Measurements from ENCODE around the gene NOL6. TPM values are rescaled to one million over a fixed set of nuclear protein-coding genes. Genes with fewer than 3 reads are reported as not detected.
A peak's percentile ranks its signal among the peaks of the same experiment; 100 is the strongest.

Gene NOL6
- total and polyA plus RNA-seq, 2 of the 13 experiments (the other 11 are each of a cell fraction or from before 2014, with no cell fraction given): 17.0 to 30.2 TPM

- FAIRE-seq: no peak
- H3K4me3 ChIP-seq (replicated peaks in 1 of 3; ENCODE audit: insufficient read depth in 1 of 3, low read depth in 2 of 3, low read length in 3 of 3): no peak overlapping the region
Measured at GRCh38 chr9:33414268-33414667, 59.5 kb downstream of the NOL6 start.

More at GRCh38 chr9:33414268-33414667, 59.5 kb downstream of the NOL6 start:
- intact Hi-C loops (cut with micrococcal nuclease; ENCODE audit: unreplicated experiment): loop anchor here (2.0 kb wide), 1 partner anchor 39 kb away; no protein-coding TSS in a partner anchor
- no peaks in the 10 kb centered on the region for H4K20me1 ChIP-seq (ENCODE audit: insufficient read depth, low read length)
- no peak overlapping the region for H3K9ac ChIP-seq (ENCODE audit: insufficient read depth, low read depth, low read length)
- ChIA-PET POLR2A (interaction anchor here (2.4 to 3.0 kb wide), 2 partner anchors 11 to 59 kb away, joined by 14 to 16 read pairs; partner anchors contain the start of gene NOL6), CTCF (ENCODE audit: low intra/inter-chr PET ratio, low total read pairs) (interaction anchor here (1.8 kb wide), 1 partner anchor 40 kb away, joined by 5 read pairs; no protein-coding TSS in a partner anchor)
- H3K4me2 ChIP-seq (ENCODE audit: low read depth, low read length): peak overlapping the region; percentile 51; the same call in 1 of the 2 replicates
- peaks cover 50% of the 10 kb centered on the region for H3K4me1 ChIP-seq (ENCODE audit: insufficient read depth, low read length)
- TF ChIP-seq RXRB (CRISPR knock-in tag; IDR thresholded peaks at IDR 0.05; ENCODE audit: borderline replicate concordance) (no peak), ZNF687 (CRISPR knock-in tag; IDR thresholded peaks at IDR 0.05) (no peak)
- no peaks in the 10 kb centered on the region for H3K36me3 ChIP-seq (replicated peaks in 1 of 2; ENCODE audit: control insufficient read depth in 1 of 2, insufficient read depth in 2 of 2, low read length in 2 of 2)
- H3K79me2 ChIP-seq (ENCODE audit: insufficient read depth, low read length): no peaks in the 10 kb centered on the region
- ATAC-seq: no peak
- no peak overlapping the region for H3K27ac ChIP-seq (ENCODE audit: extremely low read length, insufficient read depth, low read length)
- BruUV-seq (replicated peaks): no TSS peak
- no peaks in the 10 kb centered on the region for H3K9me3 ChIP-seq (ENCODE audit: low read length)
- 28% methylated on average over 3 of the region's 3 CpGs for WGBS (ENCODE audit: low lambda C conversion rate)
- H2AFZ ChIP-seq (ENCODE audit: low read length): no peak overlapping the region
- DNase-seq (ENCODE audit: low spot score): no peak
- peaks cover 3 to 55% of the 10 kb centered on the region in 2 experiments; a peak in 4 of 5 replicates for H3K27me3 ChIP-seq (ENCODE audit: control insufficient read depth in 1 of 2, insufficient read depth in 2 of 2, low read length in 2 of 2)
- in situ Hi-C loops (cut with HindIII; ENCODE audit: extremely low pct_ligation_motif_present, low pct_unique_long_range_greater_than_20kb): no loop called here

Small RNAs within 50 kb of the gene (microRNA-seq; reads per million reads assigned to microRNA genes)
- gene MIR6851: not detected

Small RNAs within 50 kb of the gene (small RNA-seq; reads per million reads assigned to genes)
- gene AL356218.2 (ENCODE audit: insufficient read depth in 2 of 3, insufficient read length in 3 of 3, low read depth in 2 of 3, low replicate concordance in 1 of 3) (0 reads per million in 3 experiments), gene MIR6851 (ENCODE audit: insufficient read depth in 2 of 3, insufficient read length in 3 of 3, low read depth in 2 of 3, low replicate concordance in 1 of 3) (0 reads per million in 3 experiments)

Other genes with a start within 250 kb of the NOL6 start
- 0.53 and 0.98 TPM in 2 replicates for gene SPINK4, start 233.8 kb downstream of the NOL6 start, total RNA-seq (2016; rRNA removed; fragmentation: Illumina TruSeq; extraction: Trizol)
- 2.0 and 3.4 TPM in 2 replicates for gene SPINK4, start 233.8 kb downstream of the NOL6 start, polyA plus RNA-seq (2011; rRNA removed)
- 52.8 and 59.5 TPM in 2 replicates for gene BAG1, start 209.2 kb downstream of the NOL6 start, total RNA-seq (2016; rRNA removed; fragmentation: Illumina TruSeq; extraction: Trizol)
- 18.7 and 23.1 TPM in 2 replicates for gene BAG1, start 209.2 kb downstream of the NOL6 start, polyA plus RNA-seq (2011; rRNA removed)
- 57.3 and 91.4 TPM in 2 replicates for gene CHMP5, start 208.9 kb downstream of the NOL6 start, total RNA-seq (2016; rRNA removed; fragmentation: Illumina TruSeq; extraction: Trizol)
- gene CHMP5, start 208.9 kb downstream of the NOL6 start, polyA plus RNA-seq (2011; rRNA removed): 36.1 and 46.0 TPM in 2 replicates
- 27.5 and 29.6 TPM in 2 replicates for gene NFX1, start 183.4 kb downstream of the NOL6 start, total RNA-seq (2016; rRNA removed; fragmentation: Illumina TruSeq; extraction: Trizol)
- 23.5 and 23.9 TPM in 2 replicates for gene NFX1, start 183.4 kb downstream of the NOL6 start, polyA plus RNA-seq (2011; rRNA removed)
- 0.58 and 1.9 TPM in 2 replicates for gene AQP7, start 71.4 kb downstream of the NOL6 start, total RNA-seq (2016; rRNA removed; fragmentation: Illumina TruSeq; extraction: Trizol)
- gene AQP7, start 71.4 kb downstream of the NOL6 start, polyA plus RNA-seq (2011; rRNA removed): 2.1 and 5.6 TPM in 2 replicates
- gene AQP3, start 26.3 kb downstream of the NOL6 start, total RNA-seq (2016; rRNA removed; fragmentation: Illumina TruSeq; extraction: Trizol): 0.87 and 1.4 TPM in 2 replicates
- 5.5 and 12.2 TPM in 2 replicates for gene AQP3, start 26.3 kb downstream of the NOL6 start, polyA plus RNA-seq (2011; rRNA removed)
- gene ANKRD18B, start 50.3 kb upstream of the NOL6 start, total RNA-seq (2016; rRNA removed; fragmentation: Illumina TruSeq; extraction: Trizol): 1.2 and 1.4 TPM in 2 replicates
- 0.57 and 0.65 TPM in 2 replicates for gene ANKRD18B, start 50.3 kb upstream of the NOL6 start, polyA plus RNA-seq (2011; rRNA removed)

Measured in HepG2 (cell line).